Astrocyte of the cerebellum (primary cell): ENCODE measurements around the gene RHD.
"Not testable (repeated sequence)": the region's sequence is repeated elsewhere in the genome, so short reads cannot be mapped to it uniquely, and the experiment has no call there.

Source experiments
- DNase-seq: peaks from one replicate; pipeline ENCODE4 v3.0.0-alpha.2; 2011; ENCODE audit warnings: low read depth
- H3K4me3 ChIP-seq: 2 replicates; pipeline ENCODE4 v1.5.1; 2011; ENCODE audit warnings: mild to moderate bottlenecking, low read depth, low read length, moderate library complexity
- CTCF ChIP-seq: IDR thresholded peaks from 2 replicates; pipeline ENCODE4 v1.5.1; 2012; ENCODE audit warnings: low read length, low read depth, moderate library complexity, mild to moderate bottlenecking; ENCODE audit errors: missing control alignments
- in situ Hi-C: cut with HindIII; loops from 2 replicates; pipeline ENCODE4 v1.10.0; 2017; ENCODE audit warnings: low sequenced_read_pairs

The RHD gene

GRCh38 chr1:25259813-25260212 lies 12.5 kb upstream of the RHD start:
- TF ChIP-seq CTCF: peak; percentile 37
- DNase-seq, in situ Hi-C loops, H3K4me3 ChIP-seq: not testable (repeated sequence)

GRCh38 chr1:25260336-25260735 lies 12.0 kb upstream of the RHD start:
- DNase-seq, in situ Hi-C loops, H3K4me3 ChIP-seq: not testable (repeated sequence)

GRCh38 chr1:25266554-25267287 lies 5.6 kb upstream of the RHD start:
- in situ Hi-C loops, DNase-seq: not testable (repeated sequence)
- TF ChIP-seq CTCF: peak; percentile 6
- peak overlapping the region; percentile 52 for H3K4me3 ChIP-seq

- H3K4me3 ChIP-seq: peak overlapping the region; percentile 50
- peak; percentile 39 for DNase-seq
- in situ Hi-C loops: not testable (repeated sequence)
These were observed 4.8 kb upstream of the RHD start for GRCh38 chr1:25267288-25268142.

GRCh38 chr1:25268143-25268760 lies 4.1 kb upstream of the RHD start:
- DNase-seq, in situ Hi-C loops: not testable (repeated sequence)
- H3K4me3 ChIP-seq: peak overlapping the region; percentile 50

GRCh38 chr1:25275648-25276047 lies 3.3 kb downstream of the RHD start:
- DNase-seq, H3K4me3 ChIP-seq, in situ Hi-C loops: not testable (repeated sequence)

- H3K4me3 ChIP-seq, DNase-seq, in situ Hi-C loops: not testable (repeated sequence)
These were observed 5.0 kb downstream of the RHD start for GRCh38 chr1:25277295-25277694.

- H3K4me3 ChIP-seq, DNase-seq, in situ Hi-C loops: not testable (repeated sequence)
These were observed 6.0 kb downstream of the RHD start for GRCh38 chr1:25278358-25278757.

GRCh38 chr1:25278790-25279189 lies 6.5 kb downstream of the RHD start:
- H3K4me3 ChIP-seq, in situ Hi-C loops, DNase-seq: not testable (repeated sequence)

GRCh38 chr1:25279693-25280111 lies 7.4 kb downstream of the RHD start:
- H3K4me3 ChIP-seq, DNase-seq, in situ Hi-C loops: not testable (repeated sequence)

GRCh38 chr1:25285862-25286261 lies 13.6 kb downstream of the RHD start:
- DNase-seq, H3K4me3 ChIP-seq, in situ Hi-C loops: not testable (repeated sequence)

- in situ Hi-C loops, DNase-seq, H3K4me3 ChIP-seq: not testable (repeated sequence)
These were observed 14.9 kb downstream of the RHD start for GRCh38 chr1:25287164-25287563.

- in situ Hi-C loops, DNase-seq, H3K4me3 ChIP-seq: not testable (repeated sequence)
These were observed 16.3 kb downstream of the RHD start for GRCh38 chr1:25288573-25289101.
